ENCODE measurements around the gene GPR183.

GPR183 gene

GRCh38 chr13:99268822-99269221 is 38.4 kb downstream of the GPR183 start:
- no peak overlapping the region for H3K4me2 ChIP-seq (ENCODE audit: low read depth, low read length, poor library complexity, severe bottlenecking)
- H3K27ac ChIP-seq (ENCODE audit: low read depth, low read length), result no peak overlapping the region
- H3K9me2 ChIP-seq (replicated peaks; ENCODE audit: insufficient read depth, low read length), result no peaks in the 10 kb centered on the region
- H3K9ac ChIP-seq (ENCODE audit: low read length), result no peak overlapping the region
- no peaks in the 10 kb centered on the region for H3K27me3 ChIP-seq (ENCODE audit: low read length)
- no peak for TF ChIP-seq EZH2phosphoT487 (conservative IDR thresholded peaks at IDR 0.05; ENCODE audit: low read length)
- TF ChIP-seq CTCF (IDR thresholded peaks at IDR 0.05; ENCODE audit: insufficient read depth, low read length, poor library complexity, severe bottlenecking), result no peak
- H4K20me1 ChIP-seq (ENCODE audit: low read depth, low read length), result 0 out of 2 replicates have a peak, but pooled peaks cover 3% of the 10 kb centered on the region
- H3K79me2 ChIP-seq (ENCODE audit: insufficient read depth, low read length), result no peaks in the 10 kb centered on the region
- H3K4me3 ChIP-seq (ENCODE audit: insufficient read depth, low read length, poor library complexity, severe bottlenecking), result no peak overlapping the region
- H2AFZ ChIP-seq (ENCODE audit: low read depth, low read length, severe bottlenecking), result no peak overlapping the region
- H3K36me3 ChIP-seq (ENCODE audit: low read length), result no peaks in the 10 kb centered on the region
- peaks cover 10% of the 10 kb centered on the region for H3F3A ChIP-seq (ENCODE audit: insufficient read depth)
- H3K9me3 ChIP-seq (ENCODE audit: insufficient read depth, low read length), result no peaks in the 10 kb centered on the region

- Histone ChIP-seq H3K4me3 (ENCODE audit: insufficient read depth, low read length, poor library complexity, severe bottlenecking) (no peak overlapping the region), H3K9ac (ENCODE audit: low read length) (no peak overlapping the region), H4K20me1 (ENCODE audit: low read depth, low read length) (0 out of 2 replicates have a peak, but pooled peaks cover 3% of the 10 kb centered on the region), H3K27me3 (ENCODE audit: low read length) (no peaks in the 10 kb centered on the region), H3K27ac (ENCODE audit: low read depth, low read length) (no peak overlapping the region), H3K9me2 (replicated peaks; ENCODE audit: insufficient read depth, low read length) (no peaks in the 10 kb centered on the region), H3K9me3 (ENCODE audit: insufficient read depth, low read length) (no peaks in the 10 kb centered on the region), H2AFZ (ENCODE audit: low read depth, low read length, severe bottlenecking) (no peak overlapping the region), H3K4me2 (ENCODE audit: low read depth, low read length, poor library complexity, severe bottlenecking) (no peak overlapping the region), H3F3A (ENCODE audit: insufficient read depth) (peaks cover 10% of the 10 kb centered on the region), H3K79me2 (ENCODE audit: insufficient read depth, low read length) (no peaks in the 10 kb centered on the region), H3K36me3 (ENCODE audit: low read length) (no peaks in the 10 kb centered on the region)
- no peak for TF ChIP-seq EZH2phosphoT487 (conservative IDR thresholded peaks at IDR 0.05; ENCODE audit: low read length)
- no peak for TF ChIP-seq CTCF (IDR thresholded peaks at IDR 0.05; ENCODE audit: insufficient read depth, low read length, poor library complexity, severe bottlenecking)
Measured at GRCh38 chr13:99267927-99268326, 39.3 kb downstream of the GPR183 start.

GRCh38 chr13:99266827-99267226 is 40.4 kb downstream of the GPR183 start:
- no peaks in the 10 kb centered on the region for H3K9me3 ChIP-seq (ENCODE audit: insufficient read depth, low read length)
- H3K9me2 ChIP-seq (replicated peaks; ENCODE audit: insufficient read depth, low read length), result no peaks in the 10 kb centered on the region
- H3F3A ChIP-seq (ENCODE audit: insufficient read depth), result peaks cover 10% of the 10 kb centered on the region
- no peaks in the 10 kb centered on the region for H3K36me3 ChIP-seq (ENCODE audit: low read length)
- H3K4me3 ChIP-seq (ENCODE audit: insufficient read depth, low read length, poor library complexity, severe bottlenecking), result no peak overlapping the region
- H3K27ac ChIP-seq (ENCODE audit: low read depth, low read length), result no peak overlapping the region
- no peak overlapping the region for H2AFZ ChIP-seq (ENCODE audit: low read depth, low read length, severe bottlenecking)
- TF ChIP-seq CTCF (IDR thresholded peaks at IDR 0.05; ENCODE audit: insufficient read depth, low read length, poor library complexity, severe bottlenecking) (no peak), EZH2phosphoT487 (conservative IDR thresholded peaks at IDR 0.05; ENCODE audit: low read length) (no peak)
- H4K20me1 ChIP-seq (ENCODE audit: low read depth, low read length), result 0 out of 2 replicates have a peak, but pooled peaks cover 3% of the 10 kb centered on the region
- H3K27me3 ChIP-seq (ENCODE audit: low read length), result no peaks in the 10 kb centered on the region
- no peaks in the 10 kb centered on the region for H3K79me2 ChIP-seq (ENCODE audit: insufficient read depth, low read length)
- H3K4me2 ChIP-seq (ENCODE audit: low read depth, low read length, poor library complexity, severe bottlenecking), result no peak overlapping the region
- H3K9ac ChIP-seq (ENCODE audit: low read length), result no peak overlapping the region
